ENCODE results near the gene HBG1. TPM values are rescaled to one million over a fixed set of nuclear protein-coding genes. Genes with fewer than 3 reads are reported as not detected.

Gene HBG1
- polyA plus RNA-seq, 1 experiment = not detected

- Histone ChIP-seq H3K4me3 (ENCODE audit: low read depth, low read length) (no peak overlapping the region), H3K36me3 (ENCODE audit: control insufficient read depth, insufficient read depth, low read length) (no peaks in the 10 kb centered on the region), H3K27me3 (ENCODE audit: control insufficient read depth, insufficient read depth, low read length) (no peaks in the 10 kb centered on the region)
- ChIA-PET CTCF (interaction anchor here (0.9 to 3.0 kb wide), 14 partner anchors 8 to 1103 kb away, joined by 3 to 20 read pairs (median 5); no protein-coding TSS in a partner anchor), POLR2A (no interaction called here)
- no peak for DNase-seq (ENCODE audit: low read depth)
- TF ChIP-seq CTCF (IDR thresholded peaks at IDR 0.05; ENCODE audit: insufficient read depth, low read depth, low read length) = no peak
Measured at GRCh38 chr11:5290106-5290505, 40.4 kb upstream of the HBG1 start.

- DNase-seq (ENCODE audit: low read depth) = no peak
- Histone ChIP-seq H3K36me3 (ENCODE audit: control insufficient read depth, insufficient read depth, low read length) (no peaks in the 10 kb centered on the region), H3K4me3 (ENCODE audit: low read depth, low read length) (no peak overlapping the region), H3K27me3 (ENCODE audit: control insufficient read depth, insufficient read depth, low read length) (no peaks in the 10 kb centered on the region)
- POLR2A ChIA-PET = no interaction called here
- TF ChIP-seq CTCF (IDR thresholded peaks at IDR 0.05; ENCODE audit: insufficient read depth, low read depth, low read length) = no peak
- CTCF ChIA-PET = interaction anchor here (0.9 to 3.0 kb wide), 8 partner anchors 10 to 1103 kb away, joined by 3 to 20 read pairs (median 4); no protein-coding TSS in a partner anchor
Measured at GRCh38 chr11:5289696-5290095, 40.0 kb upstream of the HBG1 start.

- DNase-seq (ENCODE audit: low read depth) = no peak
- no peak for TF ChIP-seq CTCF (IDR thresholded peaks at IDR 0.05; ENCODE audit: insufficient read depth, low read depth, low read length)
- Histone ChIP-seq H3K4me3 (ENCODE audit: low read depth, low read length) (no peak overlapping the region), H3K36me3 (ENCODE audit: control insufficient read depth, insufficient read depth, low read length) (no peaks in the 10 kb centered on the region), H3K27me3 (ENCODE audit: control insufficient read depth, insufficient read depth, low read length) (no peaks in the 10 kb centered on the region)
- POLR2A ChIA-PET = no interaction called here
- CTCF ChIA-PET = interaction anchor here (0.9 to 3.0 kb wide), 6 partner anchors 10 to 1102 kb away, joined by 3 to 20 read pairs (median 4); no protein-coding TSS in a partner anchor
Measured at GRCh38 chr11:5288906-5289550, 39.4 kb upstream of the HBG1 start.

- TF ChIP-seq CTCF (IDR thresholded peaks at IDR 0.05; ENCODE audit: insufficient read depth, low read depth, low read length) = no peak
- Histone ChIP-seq H3K36me3 (ENCODE audit: control insufficient read depth, insufficient read depth, low read length) (no peaks in the 10 kb centered on the region), H3K27me3 (ENCODE audit: control insufficient read depth, insufficient read depth, low read length) (no peaks in the 10 kb centered on the region), H3K4me3 (ENCODE audit: low read depth, low read length) (no peak overlapping the region)
- no peak for DNase-seq (ENCODE audit: low read depth)
- CTCF ChIA-PET = interaction anchor here (1.0 to 2.4 kb wide), 4 partner anchors 9 to 163 kb away, joined by 3 to 11 read pairs (median 4); no protein-coding TSS in a partner anchor
- POLR2A ChIA-PET = interaction anchor here (0.6 kb wide), 2 partner anchors 10 to 14 kb away, joined by 3 read pairs; no protein-coding TSS in a partner anchor
Measured at GRCh38 chr11:5288108-5288905, 38.6 kb upstream of the HBG1 start.

- TF ChIP-seq CTCF (IDR thresholded peaks at IDR 0.05; ENCODE audit: insufficient read depth, low read depth, low read length) = no peak
- CTCF ChIA-PET = no interaction called here
- Histone ChIP-seq H3K27me3 (ENCODE audit: control insufficient read depth, insufficient read depth, low read length) (no peaks in the 10 kb centered on the region), H3K36me3 (ENCODE audit: control insufficient read depth, insufficient read depth, low read length) (no peaks in the 10 kb centered on the region), H3K4me3 (ENCODE audit: low read depth, low read length) (no peak overlapping the region)
- no peak for DNase-seq (ENCODE audit: low read depth)
- POLR2A ChIA-PET = no interaction called here
Measured at GRCh38 chr11:5286901-5287300, 37.2 kb upstream of the HBG1 start.

All from BJ (cell line).